ENCODE data around the gene KLF8.

KLF8 gene

GRCh38 chrX:56226980-56227379 is 5.2 kb upstream of the KLF8 start:
- H3K27ac ChIP-seq = no peak overlapping the region
- TF ChIP-seq CTCF (conservative IDR thresholded peaks at IDR 0.05) = no peak
- no peak for TF ChIP-seq ZFX (IDR thresholded peaks at IDR 0.05)

- no peak for TF ChIP-seq ZFX (IDR thresholded peaks at IDR 0.05)
- TF ChIP-seq CTCF (conservative IDR thresholded peaks at IDR 0.05) = no peak
- H3K27ac ChIP-seq = no peak overlapping the region
Observed at GRCh38 chrX:56228914-56229313, 3.2 kb upstream of the KLF8 start.

GRCh38 chrX:56231537-56232090 is 542 bp upstream of the KLF8 start:
- TF ChIP-seq CTCF (conservative IDR thresholded peaks at IDR 0.05) (no peak), ZFX (IDR thresholded peaks at IDR 0.05) (no peak)
- H3K27ac ChIP-seq = no peak overlapping the region

GRCh38 chrX:56233100-56233499 is 944 bp downstream of the KLF8 start:
- TF ChIP-seq ZFX (IDR thresholded peaks at IDR 0.05) (no peak), CTCF (conservative IDR thresholded peaks at IDR 0.05) (no peak)
- H3K27ac ChIP-seq = no peak overlapping the region

GRCh38 chrX:56233682-56234081 is 1.5 kb downstream of the KLF8 start:
- no peak overlapping the region for H3K27ac ChIP-seq

GRCh38 chrX:56248492-56248891 is 16.3 kb downstream of the KLF8 start:
- TF ChIP-seq ZFX (IDR thresholded peaks at IDR 0.05) (no peak), CTCF (conservative IDR thresholded peaks at IDR 0.05) (peak; percentile 69)
- no peak overlapping the region for H3K27ac ChIP-seq

More at GRCh38 chrX:56233682-56234081, 1.5 kb downstream of the KLF8 start:
- TF ChIP-seq CTCF (conservative IDR thresholded peaks at IDR 0.05) (0 out of 2 replicates have a peak, but pooled peaks have one; percentile 4), ZFX (IDR thresholded peaks at IDR 0.05) (no peak)

- TF ChIP-seq ZFX (IDR thresholded peaks at IDR 0.05) = no peak
- no peak for TF ChIP-seq CTCF (conservative IDR thresholded peaks at IDR 0.05)
Observed at GRCh38 chrX:56253832-56254703, 21.9 kb downstream of the KLF8 start.

More at GRCh38 chrX:56253832-56254703, 21.9 kb downstream of the KLF8 start:
- H3K27ac ChIP-seq = no peak overlapping the region

Data from C4-2B (cell line).